Mesenchymal stem cell (in vitro differentiated cells and primary cell): ENCODE data around the gene CCL3.
"Not testable (repeated sequence)": the region's sequence is repeated elsewhere in the genome, so short reads cannot be mapped to it uniquely, and the experiment has no call there.

Experiments used
- DNase-seq: peaks from one replicate; pipeline ENCODE4 v3.0.0-alpha.2; 2013
- H2AFZ ChIP-seq: one replicate; pipeline ENCODE4 v1.6.1; 2013; ENCODE audit warnings: low read depth, mild to moderate bottlenecking, control low read depth, inconsistent platforms, low read length, moderate library complexity
- H2AK5ac ChIP-seq: 2 replicates; pipeline ENCODE4 v1.6.1; 2013; ENCODE audit warnings: low read length, moderate library complexity, mild to moderate bottlenecking, inconsistent platforms; ENCODE audit not compliant: severe bottlenecking
- H2BK120ac ChIP-seq: one replicate; pipeline ENCODE4 v1.6.1; 2013; ENCODE audit warnings: low read depth, mild to moderate bottlenecking, inconsistent platforms, low read length, moderate library complexity
- H2BK12ac ChIP-seq, 2 experiments: one replicate each; pipeline ENCODE4 v1.6.1; 2013; ENCODE audit warnings: inconsistent platforms in 2 of 2, low read length in 2 of 2, mild to moderate bottlenecking in 2 of 2, moderate library complexity in 2 of 2, control low read depth in 1 of 2
- H2BK15ac ChIP-seq: one replicate; pipeline ENCODE4 v1.6.1; 2013; ENCODE audit warnings: mild to moderate bottlenecking, low read depth, inconsistent platforms; ENCODE audit not compliant: poor library complexity, severe bottlenecking
- H2BK5ac ChIP-seq: 2 replicates; pipeline ENCODE4 v1.6.1; 2013; ENCODE audit warnings: low read depth, mild to moderate bottlenecking, low read length, control low read depth, inconsistent platforms; ENCODE audit not compliant: poor library complexity, severe bottlenecking
- H3K14ac ChIP-seq, 2 experiments: one replicate each; pipeline ENCODE4 v1.6.1; 2013; ENCODE audit warnings: inconsistent platforms in 2 of 2, low read length in 2 of 2, control low read depth in 1 of 2, mild to moderate bottlenecking in 1 of 2, moderate library complexity in 1 of 2
- H3K18ac ChIP-seq, 2 experiments: one replicate each; pipeline ENCODE4 v1.6.1; 2013; ENCODE audit warnings: inconsistent platforms in 2 of 2, low read length in 2 of 2, control low read depth in 1 of 2, low read depth in 1 of 2, mild to moderate bottlenecking in 1 of 2
- H3K23ac ChIP-seq, 2 experiments: one replicate each; pipeline ENCODE4 v1.6.1; 2013; ENCODE audit warnings: inconsistent platforms in 2 of 2, low read length in 2 of 2, mild to moderate bottlenecking in 2 of 2, moderate library complexity in 2 of 2, control low read depth in 1 of 2
- H3K27ac ChIP-seq: 2 replicates; pipeline ENCODE4 v1.5.1; 2013; ENCODE audit warnings: mild to moderate bottlenecking, moderate library complexity, low read length, control low read depth, inconsistent platforms; ENCODE audit not compliant: poor library complexity, severe bottlenecking
- H3K27me3 ChIP-seq, 2 experiments: 2 replicates each; pipeline versions ENCODE4 v1.6.1 to v1.7.0; 2013; ENCODE audit warnings: low read length in 2 of 2, mild to moderate bottlenecking in 2 of 2, moderate library complexity in 2 of 2, control low read depth in 1 of 2, inconsistent platforms in 1 of 2; ENCODE audit not compliant: control insufficient read depth in 1 of 2, insufficient read depth in 1 of 2
- H3K36me3 ChIP-seq, 2 experiments: 2 replicates each; pipeline versions ENCODE4 v1.6.1 to v1.7.0; 2013; ENCODE audit warnings: low read length in 2 of 2, control low read depth in 1 of 2, inconsistent platforms in 1 of 2, low read depth in 1 of 2, mild to moderate bottlenecking in 1 of 2; ENCODE audit not compliant: insufficient read depth in 2 of 2, control insufficient read depth in 1 of 2
- H3K4ac ChIP-seq, 2 experiments: one replicate each; pipeline ENCODE4 v1.6.1; 2013; ENCODE audit warnings: inconsistent platforms in 2 of 2, low read length in 2 of 2, mild to moderate bottlenecking in 2 of 2, moderate library complexity in 2 of 2, control low read depth in 1 of 2, low read depth in 1 of 2
- H3K4me1 ChIP-seq: 2 replicates; pipeline ENCODE4 v1.6.1; 2013; ENCODE audit warnings: low read depth, low read length, control low read depth; ENCODE audit not compliant: control insufficient read depth, insufficient read depth
- H3K4me2 ChIP-seq: 2 replicates; pipeline ENCODE4 v1.6.1; 2013; ENCODE audit warnings: low read length, mild to moderate bottlenecking, inconsistent platforms; ENCODE audit not compliant: poor library complexity, severe bottlenecking
- H3K4me3 ChIP-seq, 2 experiments: 2 replicates each; pipeline versions ENCODE4 v1.5.1 to v1.7.0; 2013; ENCODE audit warnings: low read length in 2 of 2, mild to moderate bottlenecking in 2 of 2, control low read depth in 1 of 2, low read depth in 1 of 2; ENCODE audit not compliant: insufficient read depth in 1 of 2
- H3K79me1 ChIP-seq: replicated peaks from 2 replicates; pipeline ENCODE4 v1.6.1; 2013; ENCODE audit warnings: mild to moderate bottlenecking, control low read depth, low read length, inconsistent platforms; ENCODE audit not compliant: poor library complexity, severe bottlenecking
- H3K9ac ChIP-seq: 2 replicates; pipeline ENCODE4 v1.7.0; 2013; ENCODE audit warnings: mild to moderate bottlenecking, low read length, moderate library complexity
- H3K9me3 ChIP-seq: 2 replicates; pipeline ENCODE4 v1.7.0; 2013; ENCODE audit warnings: mild to moderate bottlenecking, low read length; ENCODE audit not compliant: control insufficient read depth
- H4K8ac ChIP-seq: one replicate; pipeline ENCODE4 v1.6.1; 2013; ENCODE audit warnings: inconsistent platforms, mild to moderate bottlenecking, low read length, moderate library complexity
- H4K91ac ChIP-seq: one replicate; pipeline ENCODE4 v1.6.1; 2013; ENCODE audit warnings: mild to moderate bottlenecking, low read length, inconsistent platforms
- WGBS: methylation state at CpG from one replicate; pipeline ENCODE4 v1.1.7; 2013; ENCODE audit warnings: mixed read lengths; 5-methylcytosine and 5-hydroxymethylcytosine counted together

CCL3 gene

GRCh38 chr17:36092230-36092629, 2.3 kb upstream of the CCL3 start:
- no peak overlapping the region for H3K23ac ChIP-seq
- H2BK12ac ChIP-seq = no peak overlapping the region
- no peak overlapping the region for H2AFZ ChIP-seq
- no peak overlapping the region for H2AK5ac ChIP-seq
- no peak overlapping the region for H2BK120ac ChIP-seq
- no peak overlapping the region for H3K27ac ChIP-seq
- no peak overlapping the region for H3K14ac ChIP-seq
- H3K9ac ChIP-seq = no peak overlapping the region
- H4K91ac ChIP-seq = no peak overlapping the region
- no peaks in the 10 kb centered on the region for H3K4me1 ChIP-seq
- no peak overlapping the region for H3K4ac ChIP-seq
- no peaks in the 10 kb centered on the region for H3K79me1 ChIP-seq
- no peaks in the 10 kb centered on the region for H3K9me3 ChIP-seq
- WGBS = 75% methylated on average over 2 of the region's 4 CpGs
- H3K18ac ChIP-seq = no peak overlapping the region
- no peaks in the 10 kb centered on the region for H3K36me3 ChIP-seq
- no peak overlapping the region for H2BK15ac ChIP-seq
- H3K4me3 ChIP-seq = no peak overlapping the region
- DNase-seq = no peak
- no peak overlapping the region for H4K8ac ChIP-seq
- peaks cover 0 to 4% of the 10 kb centered on the region in 2 experiments for H3K27me3 ChIP-seq
- no peak overlapping the region for H2BK5ac ChIP-seq
- no peak overlapping the region for H3K4me2 ChIP-seq

DNA sequence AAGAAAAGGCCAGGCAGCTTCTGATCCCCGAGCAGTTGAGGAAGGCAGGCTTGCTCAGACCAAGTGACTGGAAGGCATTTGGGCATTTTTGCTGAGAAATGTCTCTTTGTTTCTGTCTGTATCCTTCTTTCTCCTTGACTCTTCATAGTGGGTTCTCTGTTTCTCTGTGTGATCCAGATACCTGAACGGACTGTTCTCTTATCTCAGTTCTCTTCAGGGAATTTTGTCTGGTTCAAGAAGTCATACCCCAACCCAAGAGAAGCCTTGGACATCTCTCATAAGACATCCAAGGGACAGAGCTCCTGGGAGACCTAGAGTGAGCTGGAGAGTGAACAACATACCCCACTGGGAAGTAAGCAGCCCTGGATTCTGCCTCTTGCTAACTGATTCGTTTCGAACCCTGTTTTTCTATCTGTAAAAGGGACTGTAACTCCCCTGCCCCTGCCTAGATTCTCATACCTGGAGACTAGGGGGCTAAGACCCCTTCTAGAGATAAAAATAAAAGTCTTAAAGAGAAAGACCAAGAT, 541 bp downstream of the CCL3 start:
- H3K79me1 ChIP-seq = no peaks in the 10 kb centered on the region
- H3K4me3 ChIP-seq = peak overlapping the region in 1 of 2 experiments; percentile 3
- no peak for DNase-seq

DNA sequence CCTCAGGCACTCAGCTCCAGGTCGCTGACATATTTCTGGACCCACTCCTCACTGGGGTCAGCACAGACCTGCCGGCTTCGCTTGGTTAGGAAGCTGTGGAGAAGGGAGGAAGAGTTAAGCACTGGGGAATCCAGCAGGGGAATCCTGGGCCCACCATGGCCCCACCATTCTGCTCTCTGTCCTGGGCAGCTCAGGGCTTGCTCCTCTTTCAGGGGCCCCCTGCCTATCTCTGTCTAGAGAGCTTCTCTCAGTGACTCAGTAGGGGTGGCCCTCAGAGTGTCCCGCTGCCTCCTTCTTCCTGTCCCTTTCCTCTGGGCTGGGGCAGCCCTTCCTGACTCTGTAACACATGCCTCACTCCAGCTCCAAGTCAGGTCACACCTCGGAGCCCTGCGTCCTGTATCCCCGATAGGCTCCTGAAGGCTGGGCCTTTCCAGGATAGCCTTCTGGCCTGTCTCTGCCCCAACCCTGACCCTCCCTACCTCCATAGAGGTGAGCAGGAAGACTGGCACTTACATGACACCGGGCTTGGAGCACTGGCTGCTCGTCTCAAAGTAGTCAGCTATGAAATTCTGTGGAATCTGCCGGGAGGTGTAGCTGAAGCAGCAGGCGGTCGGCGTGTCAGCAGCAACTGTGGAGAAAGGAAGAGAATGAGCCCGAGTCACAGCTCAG, 1.1 kb downstream of the CCL3 start:
- Histone ChIP-seq H3K36me3 (no peaks in the 10 kb centered on the region), H3K23ac (no peak overlapping the region), H4K91ac (no peak overlapping the region), H2AK5ac (no peak overlapping the region), H2BK15ac (no peak overlapping the region), H3K9me3 (no peaks in the 10 kb centered on the region), H3K27ac (no peak overlapping the region), H3K27me3 (peaks cover 0 to 4% of the 10 kb centered on the region in 2 experiments), H3K4ac (no peak overlapping the region), H3K14ac (no peak overlapping the region), H3K18ac (no peak overlapping the region), H2BK120ac (no peak overlapping the region), H3K4me2 (no peak overlapping the region), H4K8ac (no peak overlapping the region), H3K9ac (no peak overlapping the region), H3K4me3 (no peak overlapping the region), H2AFZ (no peak overlapping the region), H3K4me1 (no peaks in the 10 kb centered on the region), H3K79me1 (no peaks in the 10 kb centered on the region), H2BK5ac (no peak overlapping the region), H2BK12ac (no peak overlapping the region)
- 74% methylated on average over 14 of the region's 14 CpGs for WGBS
- no peak for DNase-seq

More for the DNA sequence above, 541 bp downstream of the CCL3 start:
- Histone ChIP-seq H3K4ac (no peak overlapping the region), H3K9me3 (no peaks in the 10 kb centered on the region), H3K4me2 (no peak overlapping the region), H4K91ac (no peak overlapping the region), H3K9ac (peak overlapping the region; percentile 25), H2BK120ac (no peak overlapping the region), H3K23ac (no peak overlapping the region), H3K4me1 (no peaks in the 10 kb centered on the region), H2AK5ac (no peak overlapping the region), H3K36me3 (no peaks in the 10 kb centered on the region), H3K27ac (no peak overlapping the region), H2BK5ac (no peak overlapping the region), H3K27me3 (peaks cover 0 to 4% of the 10 kb centered on the region in 2 experiments), H2BK15ac (no peak overlapping the region), H2AFZ (no peak overlapping the region), H3K14ac (no peak overlapping the region), H2BK12ac (no peak overlapping the region), H4K8ac (no peak overlapping the region), H3K18ac (no peak overlapping the region)
- 72% methylated on average over 4 of the region's 4 CpGs for WGBS

GRCh38 chr17:36087897-36088572, 1.9 kb downstream of the CCL3 start:
- not testable (repeated sequence) for H4K91ac ChIP-seq, H3K36me3 ChIP-seq, H3K4me2 ChIP-seq, H3K27me3 ChIP-seq, H3K4ac ChIP-seq, H4K8ac ChIP-seq, DNase-seq, H3K79me1 ChIP-seq, H2BK15ac ChIP-seq, H2BK120ac ChIP-seq, H3K14ac ChIP-seq, H3K9me3 ChIP-seq, H3K4me1 ChIP-seq, H2AK5ac ChIP-seq, H3K27ac ChIP-seq, H2BK5ac ChIP-seq, H3K23ac ChIP-seq, H2AFZ ChIP-seq, H2BK12ac ChIP-seq, H3K18ac ChIP-seq, H3K9ac ChIP-seq, H3K4me3 ChIP-seq
- 90% methylated on average over 4 of the region's 10 CpGs for WGBS
